GM21367 (cell line): ENCODE measurements around the gene TMEM54.

ENCODE experiments used
- ATAC-seq: cut with Tn5 transposase; IDR thresholded peaks from one replicate; pipeline ENCODE4 v1.9.1; 2021; ENCODE audit not compliant: unreplicated experiment

Gene TMEM54

GRCh38 chr1:32881871-32882850, 19.0 kb downstream of the TMEM54 start:
- no peak for ATAC-seq

GRCh38 chr1:32881291-32881690, 19.9 kb downstream of the TMEM54 start:
- no peak for ATAC-seq

- no peak for ATAC-seq
These were observed 22.6 kb downstream of the TMEM54 start for GRCh38 chr1:32878637-32879041.

- no peak for ATAC-seq
These were observed 23.0 kb downstream of the TMEM54 start for GRCh38 chr1:32878183-32878582.

DNA sequence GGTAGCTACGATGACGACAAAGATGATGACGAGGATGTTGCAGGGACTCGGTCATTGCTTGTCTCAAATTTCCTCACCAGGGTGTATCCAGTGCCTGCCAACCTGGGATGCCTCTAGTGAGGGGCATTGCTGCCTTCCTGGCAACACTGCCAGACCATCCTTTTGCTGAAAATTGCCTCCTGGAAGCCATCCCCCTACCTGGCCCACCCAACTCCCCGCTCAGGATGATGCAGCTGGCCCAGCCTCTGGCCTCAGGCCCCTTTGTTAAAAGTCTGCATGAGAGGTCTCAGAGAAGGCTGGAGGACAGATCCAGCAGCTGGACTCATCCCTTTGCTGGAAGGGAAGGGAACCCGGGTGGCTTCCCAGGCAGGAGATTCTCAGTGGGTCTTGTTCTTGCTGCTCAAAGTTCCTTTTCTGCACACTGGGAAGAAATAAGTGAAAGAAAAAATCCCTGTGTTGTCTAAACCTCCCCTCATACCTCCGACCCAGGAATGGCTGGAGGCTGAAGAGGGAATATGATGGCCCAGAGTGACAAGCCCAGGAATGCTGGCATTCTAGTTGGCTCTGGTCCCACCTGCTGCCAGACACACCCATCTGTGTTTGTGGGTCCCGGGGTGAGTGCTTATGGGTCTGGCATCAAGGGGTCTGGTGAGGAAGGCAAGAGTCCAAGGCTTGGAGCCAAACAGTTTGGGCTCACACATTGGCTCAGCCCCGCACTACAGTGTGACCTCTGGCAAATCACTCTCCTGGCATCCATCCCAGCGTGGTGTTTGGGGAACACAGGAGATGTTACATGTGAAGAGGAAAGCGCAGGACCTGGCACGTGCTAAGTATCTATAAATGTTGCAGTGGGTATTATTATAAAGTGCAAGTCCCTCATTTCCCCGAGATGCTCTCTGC, 23.7 kb downstream of the TMEM54 start:
- no peak for ATAC-seq

DNA sequence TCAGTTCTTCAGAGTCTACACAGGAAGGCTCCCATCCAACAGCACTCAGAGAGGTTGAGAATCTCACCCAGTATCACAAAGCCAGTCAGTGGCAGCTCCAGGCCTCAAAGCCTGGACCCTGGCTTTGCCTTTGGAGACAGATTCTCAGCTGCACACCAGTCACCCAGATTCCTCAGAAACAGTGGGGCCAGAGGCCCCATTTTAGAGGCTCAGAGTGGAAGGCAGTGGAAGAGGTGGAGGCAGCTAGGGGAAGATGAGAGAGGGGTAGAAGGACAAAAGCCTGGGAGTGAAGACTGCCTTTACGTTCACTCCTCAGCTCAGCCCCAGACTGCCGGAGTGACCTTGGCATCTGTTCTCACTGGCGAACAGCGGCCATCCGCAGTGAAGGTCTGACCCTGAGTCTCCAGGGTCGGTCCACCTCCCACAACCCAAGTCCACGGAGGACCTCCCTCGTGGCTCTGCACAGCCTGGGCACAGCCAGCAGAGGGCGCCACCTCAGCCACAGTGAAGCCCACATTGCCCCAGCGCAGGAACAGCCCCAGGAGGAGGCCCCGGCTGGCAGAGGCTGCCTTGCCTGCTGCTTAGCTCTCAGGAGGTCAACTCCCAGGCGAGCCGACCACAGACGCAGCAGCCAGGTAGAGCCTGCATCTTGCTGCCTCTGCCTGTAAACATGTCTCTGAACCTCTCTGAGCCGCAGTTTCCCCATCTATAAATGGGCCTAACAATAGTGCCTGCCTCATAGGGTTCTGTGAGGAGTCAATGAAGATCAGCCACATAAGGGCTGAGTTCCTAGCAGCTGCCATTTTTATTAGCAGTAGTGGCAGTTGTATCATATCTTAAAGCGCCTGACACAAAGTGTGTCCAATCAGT, 24.6 kb downstream of the TMEM54 start:
- no peak for ATAC-seq

GRCh38 chr1:32874860-32875752, 26.1 kb downstream of the TMEM54 start:
- ATAC-seq, result no peak

GRCh38 chr1:32873484-32873883, 27.7 kb downstream of the TMEM54 start:
- no peak for ATAC-seq

GRCh38 chr1:32872192-32872460, 29.1 kb downstream of the TMEM54 start:
- no peak for ATAC-seq

GRCh38 chr1:32871364-32872191, 29.6 kb downstream of the TMEM54 start:
- no peak for ATAC-seq

GRCh38 chr1:32870615-32871363, 30.4 kb downstream of the TMEM54 start, which contains the start of gene FNDC5:
Gene FNDC5 (minus strand): TSS chr1:32870912.
- no peak for ATAC-seq

DNA sequence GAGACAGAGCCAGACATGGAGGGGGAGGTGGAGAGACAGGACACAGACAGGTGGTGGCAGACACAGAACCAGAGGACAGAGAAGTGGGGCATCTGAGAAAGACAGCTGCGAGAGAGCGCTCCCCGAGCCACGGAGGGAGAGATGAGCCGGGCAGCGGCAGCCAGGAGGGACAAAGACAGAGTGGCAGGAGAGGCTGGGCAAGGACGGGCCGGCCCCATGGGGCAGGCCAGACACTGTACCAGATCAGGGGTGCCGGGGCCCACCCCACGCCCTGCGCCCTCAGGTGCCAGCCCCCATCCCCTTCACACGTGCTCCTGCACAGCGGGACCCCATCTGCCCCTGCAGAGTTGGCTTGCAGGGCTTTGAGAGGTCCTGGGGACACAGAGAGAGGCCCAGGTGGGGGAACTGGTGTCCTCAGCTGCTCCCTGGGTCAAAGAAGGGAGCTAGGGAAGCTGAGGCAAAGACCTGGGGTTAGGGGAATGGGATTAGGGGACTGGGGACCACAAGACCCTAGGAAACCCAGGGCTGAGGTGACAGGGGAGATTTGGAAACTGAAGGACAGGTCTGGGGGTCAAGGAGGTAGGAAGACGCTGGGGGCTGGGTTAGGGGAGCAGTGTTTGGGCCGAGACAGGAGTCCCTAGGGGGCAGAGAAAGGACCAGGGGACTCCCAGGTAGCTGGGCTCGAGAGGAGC, 31.1 kb downstream of the TMEM54 start:
- no peak for ATAC-seq

- no peak for ATAC-seq
These were observed 32.3 kb downstream of the TMEM54 start for GRCh38 chr1:32868806-32869455.

- no peak for ATAC-seq
These were observed 33.1 kb downstream of the TMEM54 start for GRCh38 chr1:32868085-32868484.

DNA sequence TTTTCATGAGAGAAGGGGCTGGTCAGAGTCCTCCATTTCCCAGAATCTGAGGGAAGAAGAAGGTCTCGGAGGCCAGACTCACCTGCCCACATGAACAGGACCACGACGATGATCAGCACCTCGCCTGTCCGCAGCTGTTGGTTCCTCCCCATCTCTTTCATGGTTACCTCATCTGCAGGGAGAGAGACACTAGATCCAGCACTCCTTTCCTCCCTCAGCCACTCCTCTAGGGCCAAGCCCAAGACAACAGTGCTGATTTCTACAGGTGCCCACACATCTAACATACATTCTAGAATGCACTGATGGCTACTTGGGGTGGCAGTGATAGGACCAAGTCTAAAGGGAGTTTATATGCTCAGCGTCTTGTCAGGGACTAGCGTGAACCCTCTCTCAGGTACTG, 33.5 kb downstream of the TMEM54 start:
- no peak for ATAC-seq

DNA sequence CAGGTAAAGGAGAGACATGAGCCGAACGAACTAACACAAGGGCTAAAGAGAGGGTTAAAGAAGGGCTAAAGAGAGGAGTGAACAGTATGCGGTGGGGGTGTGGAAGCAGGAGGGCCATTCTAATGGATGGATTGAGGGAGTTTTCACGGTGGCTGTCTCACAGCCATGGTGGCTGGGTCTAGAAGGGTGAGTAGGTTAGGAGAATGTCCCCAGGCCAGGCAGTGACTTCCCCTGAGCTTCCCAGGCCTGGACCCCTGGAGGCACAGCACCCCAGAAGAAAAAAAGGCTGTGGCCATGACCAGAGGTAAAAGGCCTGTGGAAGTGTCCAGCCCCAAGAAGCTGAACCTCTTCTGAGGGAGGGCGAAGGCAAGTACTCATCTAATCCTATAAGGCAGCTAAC, 34.0 kb downstream of the TMEM54 start:
- ATAC-seq, result no peak
